ENCODE results near the gene GUCY1A1. TPM values are rescaled to one million over a fixed set of nuclear protein-coding genes. Genes with fewer than 3 reads are reported as not detected.

The GUCY1A1 gene
- total RNA-seq, 2 donors from 2014 or later, result 2.0 to 14.7 TPM

- TF ChIP-seq CTCF (IDR thresholded peaks at IDR 0.05), result no peak
- intact Hi-C loops (cut with DNase I), result no loop called here
- no peak for DNase-seq
- Histone ChIP-seq H3K4me3 (no peak overlapping the region), H3K4me1 (no peaks in the 10 kb centered on the region), H3K9ac (ENCODE audit: low read depth in 2 of 2, low read length in 2 of 2) (no peak overlapping the region), H3K27ac (no peak overlapping the region), H3K9me3 (no peaks in the 10 kb centered on the region), H3K36me3 (no peaks in the 10 kb centered on the region), H3K27me3 (no peaks in the 10 kb centered on the region)
These were observed 11.4 kb downstream of the GUCY1A1 start for GRCh38 chr4:155678011-155678410.

GRCh38 chr4:155679343-155679742, 12.7 kb downstream of the GUCY1A1 start:
- Histone ChIP-seq H3K27ac (no peak overlapping the region), H3K27me3 (no peaks in the 10 kb centered on the region), H3K36me3 (no peaks in the 10 kb centered on the region), H3K4me1 (no peaks in the 10 kb centered on the region), H3K4me3 (no peak overlapping the region), H3K9me3 (no peaks in the 10 kb centered on the region), H3K9ac (ENCODE audit: low read depth in 2 of 2, low read length in 2 of 2) (no peak overlapping the region)
- intact Hi-C loops (cut with DNase I), result no loop called here
- TF ChIP-seq CTCF (IDR thresholded peaks at IDR 0.05), result no peak
- no peak for DNase-seq

GRCh38 chr4:155681886-155682285, 15.2 kb downstream of the GUCY1A1 start:
- Histone ChIP-seq H3K9me3 (no peaks in the 10 kb centered on the region), H3K4me3 (no peak overlapping the region), H3K27ac (no peak overlapping the region), H3K36me3 (no peaks in the 10 kb centered on the region), H3K27me3 (no peaks in the 10 kb centered on the region), H3K9ac (ENCODE audit: low read depth in 2 of 2, low read length in 2 of 2) (no peak overlapping the region), H3K4me1 (no peaks in the 10 kb centered on the region)
- intact Hi-C loops (cut with DNase I), result no loop called here
- no peak for TF ChIP-seq CTCF (IDR thresholded peaks at IDR 0.05)
- no peak for DNase-seq

GRCh38 chr4:155684423-155684822, 17.8 kb downstream of the GUCY1A1 start:
- Histone ChIP-seq H3K9ac (ENCODE audit: low read depth in 2 of 2, low read length in 2 of 2) (no peak overlapping the region), H3K27ac (no peak overlapping the region)
- intact Hi-C loops (cut with DNase I), result no loop called here

GRCh38 chr4:155684892-155685541, 18.4 kb downstream of the GUCY1A1 start:
- H3K27me3 ChIP-seq, result no peaks in the 10 kb centered on the region
- H3K36me3 ChIP-seq, result no peaks in the 10 kb centered on the region
- no peak overlapping the region for H3K27ac ChIP-seq
- no peaks in the 10 kb centered on the region for H3K9me3 ChIP-seq
- DNase-seq, result no peak
- H3K4me1 ChIP-seq, result no peaks in the 10 kb centered on the region
- intact Hi-C loops (cut with DNase I), result no loop called here
- no peak overlapping the region for H3K4me3 ChIP-seq
- H3K9ac ChIP-seq (ENCODE audit: low read depth in 2 of 2, low read length in 2 of 2), result no peak overlapping the region
- TF ChIP-seq CTCF (IDR thresholded peaks at IDR 0.05), result no peak

More at GRCh38 chr4:155684423-155684822, 17.8 kb downstream of the GUCY1A1 start:
- Histone ChIP-seq H3K4me1 (no peaks in the 10 kb centered on the region), H3K27me3 (no peaks in the 10 kb centered on the region), H3K36me3 (no peaks in the 10 kb centered on the region), H3K9me3 (no peaks in the 10 kb centered on the region), H3K4me3 (no peak overlapping the region)
- no peak for DNase-seq
- no peak for TF ChIP-seq CTCF (IDR thresholded peaks at IDR 0.05)
